Esophagus muscularis mucosa (tissue), 4 donors: Measurements from ENCODE around the gene TRAM1L1.
A peak's percentile ranks its signal among the peaks of the same experiment; 100 is the strongest.

ENCODE experiments used
- EP300 ChIP-seq: sonication (generic); formaldehyde crosslinking; IDR thresholded peaks from one replicate; pipeline ENCODE4 v1.6.1; 2017; ENCODE audit warnings: antibody characterized with exemption
- POLR2A ChIP-seq: fragments of 450-650 bp; IDR thresholded peaks from one replicate; pipeline ENCODE4 v1.6.1; 2017; ENCODE audit warnings: antibody characterized with exemption, moderate library complexity, mild to moderate bottlenecking, low read depth
- POLR2AphosphoS5 ChIP-seq, 2 donors: sonication (generic); formaldehyde crosslinking; IDR thresholded peaks; one replicate each; pipeline ENCODE4 v1.6.1; 2017; ENCODE audit warnings: antibody characterized with exemption in 2 of 2
- TF ChIP-seq, protein P1 (sequence below), 3 experiments: fragments of 200-600 bp in 2 of 3; fragments of 450-650 bp in 1 of 3; sonication (generic) in 2 of 3; IDR thresholded peaks; one replicate each; pipeline ENCODE4 v1.5.1; 2017 to 2019; ENCODE audit warnings: antibody characterized with exemption in 3 of 3, mild to moderate bottlenecking in 2 of 3, moderate library complexity in 1 of 3

- TF ChIP-seq POLR2A = no peak
- TF ChIP-seq, protein P1, sequence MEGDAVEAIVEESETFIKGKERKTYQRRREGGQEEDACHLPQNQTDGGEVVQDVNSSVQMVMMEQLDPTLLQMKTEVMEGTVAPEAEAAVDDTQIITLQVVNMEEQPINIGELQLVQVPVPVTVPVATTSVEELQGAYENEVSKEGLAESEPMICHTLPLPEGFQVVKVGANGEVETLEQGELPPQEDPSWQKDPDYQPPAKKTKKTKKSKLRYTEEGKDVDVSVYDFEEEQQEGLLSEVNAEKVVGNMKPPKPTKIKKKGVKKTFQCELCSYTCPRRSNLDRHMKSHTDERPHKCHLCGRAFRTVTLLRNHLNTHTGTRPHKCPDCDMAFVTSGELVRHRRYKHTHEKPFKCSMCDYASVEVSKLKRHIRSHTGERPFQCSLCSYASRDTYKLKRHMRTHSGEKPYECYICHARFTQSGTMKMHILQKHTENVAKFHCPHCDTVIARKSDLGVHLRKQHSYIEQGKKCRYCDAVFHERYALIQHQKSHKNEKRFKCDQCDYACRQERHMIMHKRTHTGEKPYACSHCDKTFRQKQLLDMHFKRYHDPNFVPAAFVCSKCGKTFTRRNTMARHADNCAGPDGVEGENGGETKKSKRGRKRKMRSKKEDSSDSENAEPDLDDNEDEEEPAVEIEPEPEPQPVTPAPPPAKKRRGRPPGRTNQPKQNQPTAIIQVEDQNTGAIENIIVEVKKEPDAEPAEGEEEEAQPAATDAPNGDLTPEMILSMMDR (IDR thresholded peaks at IDR 0.05) = peak in 2 of 3 experiments; percentile 26 to 38
- no peak for TF ChIP-seq EP300
- no peak for TF ChIP-seq POLR2AphosphoS5 (IDR thresholded peaks at IDR 0.05)
Observed at GRCh38 chr4:117134386-117134785, 49.0 kb upstream of the TRAM1L1 start.
